Epithelial cell of proximal tubule (primary cell): ENCODE results near the gene DCTD. TPM values are rescaled to one million over a fixed set of nuclear protein-coding genes. Genes with fewer than 3 reads are reported as not detected.

Experiments
- DNase-seq: peaks from one replicate; pipeline ENCODE4 v3.0.0-alpha.2; 2011; ENCODE audit warnings: low read depth
- H3K4me3 ChIP-seq: 2 replicates; pipeline ENCODE4 v1.5.1; 2011; ENCODE audit warnings: low read depth, mild to moderate bottlenecking, low read length
- CTCF ChIP-seq: conservative IDR thresholded peaks from 2 replicates; pipeline ENCODE4 v1.5.1; 2012; ENCODE audit warnings: low read depth, mild to moderate bottlenecking, low read length
- total RNA-seq: library from RNA; depleted of rRNA; stranded (reverse); fragments of >200 nt; gene quantifications from 2 replicates; pipeline ENCODE4 v1.2.3, GENCODE V29; 2015

DCTD gene
- total RNA-seq, 1 donor from 2014 or later, result 86.3 TPM

- TF ChIP-seq CTCF, result no peak
- no peak for DNase-seq
- H3K4me3 ChIP-seq, result no peak overlapping the region
These were observed 77.1 kb downstream of the DCTD start for GRCh38 chr4:182840108-182840507.

Other genes starting within 250 kb of the DCTD start
- gene WWC2, start 181.9 kb upstream of the DCTD start, total RNA-seq, result 46.2 and 47.1 TPM in 2 replicates